Breast epithelium (tissue), 3 donors: ENCODE data around the gene ALDH3A1.
"Not testable (repeated sequence)": the region's sequence is repeated elsewhere in the genome, so short reads cannot be mapped to it uniquely, and the experiment has no call there.

Source experiments
- CTCF ChIP-seq, 3 donors: fragments of 450-650 bp; IDR thresholded peaks; one replicate each; pipeline ENCODE4 v1.5.1; 2016 to 2017; ENCODE audit warnings: antibody characterized with exemption in 3 of 3, mild to moderate bottlenecking in 3 of 3, moderate library complexity in 3 of 3
- POLR2A ChIP-seq: fragments of 450-650 bp; IDR thresholded peaks from one replicate; pipeline ENCODE4 v1.6.1; 2016; ENCODE audit warnings: antibody characterized with exemption, mild to moderate bottlenecking, moderate library complexity

GRCh38 chr17:19763991-19764390 is 15.9 kb upstream of the ALDH3A1 start:
- TF ChIP-seq CTCF (IDR thresholded peaks at IDR 0.05); POLR2A: not testable (repeated sequence)
